Posterior cingulate gyrus (tissue), 11 donors: ENCODE data around the gene CBFA2T3.

Experiments
- DNase-seq, 10 donors: peaks; one replicate each; pipeline versions ENCODE4 v3.0.0 to v3.0.0-alpha.2; 2020 to 2021; ENCODE audit warnings: mixed read lengths in 3 of 10
- intact Hi-C: fragments of 100-400 bp; cut with DNase I; formaldehyde crosslinking; loops from one replicate; pipeline ENCODE4 v1.15.1; 2023

CBFA2T3 gene

DNA sequence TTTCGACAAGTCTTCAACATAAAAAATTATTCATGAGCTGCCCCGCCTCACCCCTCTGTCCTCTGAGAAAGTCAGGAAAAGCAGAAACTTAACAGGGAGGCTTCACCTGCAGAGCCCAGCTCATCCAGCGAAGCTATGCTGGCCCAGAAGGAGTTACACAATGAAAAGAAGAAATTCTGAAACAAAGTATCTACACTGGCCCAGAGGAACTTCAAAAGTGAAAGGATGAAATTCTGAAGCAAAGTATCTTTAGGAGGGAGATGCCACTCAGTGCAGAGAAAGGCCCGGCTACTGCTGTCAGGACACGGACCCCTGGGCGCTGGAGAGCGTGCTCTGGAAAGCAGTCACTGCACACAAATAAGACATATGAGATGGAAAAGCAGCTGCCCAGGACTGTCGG lies 121.8 kb downstream of the CBFA2T3 start:
- DNase-seq, result no peak
- intact Hi-C loops, result loop anchor here (5.0 kb wide), 2 partner anchors 87 to 118 kb away; no protein-coding TSS in a partner anchor

DNA sequence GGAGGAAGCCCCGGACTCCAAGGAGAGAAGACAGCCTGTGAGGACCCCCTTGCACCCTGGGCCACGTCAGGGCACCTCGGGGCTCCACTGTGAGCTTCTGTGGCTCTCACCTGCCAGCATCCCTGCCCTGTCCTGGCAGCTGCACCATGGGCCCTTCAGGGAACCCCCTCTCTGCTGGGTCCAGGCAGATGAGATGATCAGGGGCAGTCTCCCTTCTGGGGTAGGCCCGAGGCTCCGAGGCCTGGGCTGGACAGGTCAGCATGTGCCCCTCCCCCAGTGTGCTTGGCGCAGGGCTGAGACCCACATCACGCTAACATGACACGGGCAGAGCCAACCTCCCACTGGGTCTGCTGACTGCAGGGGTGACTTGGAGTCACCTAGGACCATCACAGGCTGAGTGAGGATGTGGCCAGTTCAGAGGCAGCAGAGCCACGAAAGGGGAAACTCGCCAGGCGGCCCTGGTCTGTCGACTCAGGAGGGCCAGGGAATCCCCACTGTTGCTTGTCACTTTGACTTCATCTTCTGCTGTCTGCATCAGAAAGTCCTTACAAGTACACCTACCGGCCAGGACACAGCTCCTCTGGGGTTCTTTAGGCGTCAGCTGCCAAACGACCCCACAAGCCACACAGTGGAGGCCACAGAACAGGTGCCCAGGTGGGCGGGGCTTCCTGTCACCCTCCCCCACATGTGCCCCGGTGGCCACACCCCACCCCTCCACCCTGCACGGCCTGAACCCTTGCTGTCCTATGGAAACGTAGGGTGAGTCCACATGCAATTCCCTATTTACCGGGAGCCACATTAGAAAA lies 122.5 kb downstream of the CBFA2T3 start:
- no peak for DNase-seq
- intact Hi-C loops, result loop anchor here (5.0 kb wide), 2 partner anchors 88 to 117 kb away; no protein-coding TSS in a partner anchor

DNA sequence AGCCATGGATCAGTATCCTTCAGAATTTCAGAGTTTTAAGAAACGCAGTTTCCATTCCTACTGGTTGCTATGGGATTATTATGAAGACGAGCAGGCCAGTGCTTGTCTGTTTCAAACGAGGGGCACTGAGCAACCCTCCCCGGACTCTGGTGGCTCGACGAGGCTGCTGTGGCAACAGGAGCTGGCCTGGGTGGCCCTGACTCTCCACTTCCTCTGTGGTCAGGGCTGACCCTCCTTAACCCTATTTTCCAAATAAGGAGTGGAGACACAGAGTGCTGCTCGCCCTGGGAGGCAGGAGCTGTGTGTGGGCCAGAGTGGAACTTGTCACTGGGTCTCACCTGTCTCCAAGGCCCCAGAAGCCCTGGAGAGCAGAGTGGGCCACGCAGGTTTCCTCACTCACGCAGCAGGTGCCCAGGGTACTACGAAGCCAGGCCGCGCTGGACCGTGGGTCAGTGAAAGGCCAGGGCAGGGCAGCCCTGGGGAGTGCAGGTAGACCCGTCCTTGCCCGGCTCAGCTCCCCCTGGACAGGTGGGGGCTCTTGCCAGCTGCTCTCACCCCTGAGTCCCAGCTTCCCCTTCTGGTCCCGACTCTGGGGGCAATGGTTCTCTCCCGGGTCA lies 123.6 kb downstream of the CBFA2T3 start:
- no peak for DNase-seq
- intact Hi-C loops, result no loop called here

DNA sequence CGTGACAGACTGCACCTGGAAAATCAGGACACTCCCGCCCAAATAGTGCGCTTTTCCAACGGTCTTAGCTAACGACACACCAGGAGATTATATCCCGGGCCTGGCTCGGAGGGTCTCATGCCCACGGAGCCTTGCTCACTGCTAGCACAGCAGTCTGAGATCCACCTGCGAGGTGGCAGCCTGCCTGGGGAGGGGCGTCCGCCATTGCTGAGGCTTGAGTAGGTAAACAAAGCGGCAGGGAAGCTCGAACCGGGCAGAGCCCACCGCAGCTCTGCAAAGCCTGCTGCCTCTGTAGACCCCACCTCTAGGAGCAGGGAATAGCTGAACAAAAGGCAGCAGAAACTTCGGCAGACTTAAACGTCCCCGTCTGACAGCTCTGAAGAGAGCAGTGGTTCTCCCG lies 125.4 kb downstream of the CBFA2T3 start:
- intact Hi-C loops, result no loop called here

DNA sequence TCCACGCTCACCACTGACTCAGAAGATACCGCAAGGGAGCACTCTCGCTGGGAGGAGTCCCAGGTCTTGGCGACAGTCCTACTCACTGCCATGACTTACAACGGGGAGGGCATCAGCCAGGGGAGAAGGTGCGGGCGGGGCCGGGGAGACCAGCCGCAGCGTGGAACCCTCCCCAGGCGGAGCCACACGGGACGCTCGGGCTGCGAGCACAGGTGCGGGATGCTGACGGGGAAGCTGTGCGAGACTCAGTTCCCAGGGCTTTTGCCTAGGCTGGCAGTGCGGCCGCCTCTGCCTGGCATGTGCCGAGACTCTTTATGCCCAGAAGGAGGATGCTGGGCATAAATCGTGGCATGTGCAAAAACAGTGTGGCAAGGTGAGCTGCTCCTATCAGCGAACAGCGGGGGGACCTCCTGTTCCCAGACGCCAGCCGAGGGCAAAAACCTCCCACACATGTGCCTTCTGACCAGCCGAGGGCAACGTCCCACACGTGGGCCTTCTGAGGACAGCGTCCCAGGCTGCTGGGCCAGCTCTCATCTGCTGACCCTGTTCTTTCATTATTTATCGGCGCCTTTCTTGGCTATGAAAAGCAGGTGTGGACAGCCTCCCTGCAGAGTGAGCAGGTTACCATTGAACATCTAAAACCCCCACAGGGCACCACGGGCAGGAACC lies 126.3 kb downstream of the CBFA2T3 start:
- DNase-seq, result no peak
- intact Hi-C loops, result no loop called here

More for the DNA sequence above, 125.4 kb downstream of the CBFA2T3 start:
- DNase-seq, result no peak

DNA sequence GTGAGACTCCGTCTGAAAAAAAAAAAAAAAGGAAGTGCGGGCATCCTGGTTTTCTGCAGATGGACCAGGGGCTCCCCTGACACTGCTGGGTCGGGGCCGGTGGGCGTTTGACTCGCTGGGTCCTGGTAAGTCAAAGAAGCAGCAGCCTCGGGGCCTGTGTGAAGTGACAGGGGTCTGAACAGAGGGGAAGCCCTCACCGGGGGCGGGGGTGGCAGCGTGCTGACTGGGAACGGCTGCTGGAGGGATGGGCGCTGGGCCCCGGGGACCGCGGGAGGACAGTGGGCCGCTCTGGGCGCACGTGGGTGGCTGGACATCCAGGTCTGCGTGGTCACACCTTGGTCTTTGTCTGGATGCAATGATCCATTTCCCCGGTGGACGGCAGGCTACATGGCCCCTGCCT lies 128.4 kb downstream of the CBFA2T3 start:
- no peak for DNase-seq
- intact Hi-C loops, result no loop called here

DNA sequence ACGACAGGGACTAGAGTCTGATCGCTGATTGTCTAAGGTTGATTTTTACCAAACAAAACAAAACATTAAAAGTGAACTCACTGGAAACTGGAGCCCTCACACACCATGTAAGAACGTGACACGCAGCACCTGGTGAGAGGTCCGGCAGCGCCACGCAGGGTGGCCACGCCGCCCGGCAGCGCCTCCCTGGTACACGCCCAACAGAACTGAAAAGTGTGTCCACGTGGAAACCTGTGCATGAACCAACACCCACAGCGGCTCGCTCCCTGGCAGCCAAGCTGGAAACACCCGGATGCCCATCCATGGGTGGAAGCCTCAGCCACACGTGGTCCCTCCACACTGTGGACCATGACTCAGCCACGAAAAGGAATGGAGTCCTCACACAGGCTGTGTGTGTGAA lies 129.4 kb downstream of the CBFA2T3 start:
- intact Hi-C loops, result no loop called here
- DNase-seq, result no peak

DNA sequence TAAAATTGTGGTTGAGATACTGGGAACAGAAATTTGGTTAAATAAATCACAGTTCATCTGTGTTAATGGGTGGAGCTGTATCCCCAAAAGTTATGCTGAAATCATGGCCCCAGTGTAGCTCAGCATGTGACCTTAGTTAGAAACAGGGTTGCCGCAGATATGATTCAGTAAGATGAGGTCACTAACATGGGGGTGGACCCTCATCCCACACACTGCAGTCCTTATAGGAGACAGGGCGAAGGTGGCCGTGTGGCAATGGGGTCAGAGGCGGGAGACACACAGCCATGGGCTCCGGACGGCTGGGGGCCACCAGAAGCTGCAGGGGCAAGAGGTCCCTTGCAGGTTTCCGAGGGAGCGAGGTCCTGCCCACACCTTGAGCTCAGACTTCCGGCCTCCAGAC lies 130.9 kb downstream of the CBFA2T3 start:
- intact Hi-C loops, result no loop called here
- no peak for DNase-seq

DNA sequence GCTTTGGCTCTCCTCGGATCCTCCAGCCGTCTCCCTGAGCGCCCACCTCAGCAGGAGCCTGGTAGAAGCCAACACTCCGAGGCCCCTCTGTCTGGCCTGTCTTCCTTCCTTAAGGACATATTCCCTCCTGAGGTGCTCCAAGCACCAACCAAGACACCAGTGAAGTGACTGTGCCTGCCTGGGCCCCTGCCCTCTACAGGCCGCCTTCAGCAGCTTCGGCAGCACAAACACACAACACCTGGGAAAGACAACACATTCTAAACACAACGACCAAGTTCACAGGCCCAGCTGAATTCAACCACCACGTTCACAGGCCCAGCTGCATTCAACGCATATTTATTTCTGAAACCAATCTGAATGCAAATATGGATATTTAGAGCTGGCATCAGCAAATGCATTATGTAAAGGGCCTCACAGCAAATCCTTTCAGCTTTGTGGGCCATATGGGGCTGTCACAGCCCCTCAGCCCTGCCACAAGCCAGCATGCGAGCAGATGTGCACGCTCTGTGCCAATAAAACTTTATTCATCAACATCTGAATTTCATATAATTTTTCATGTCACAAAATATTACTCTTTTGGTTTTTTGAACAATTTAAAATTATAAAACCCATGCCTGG lies 132.5 kb downstream of the CBFA2T3 start:
- intact Hi-C loops, result no loop called here
- DNase-seq, result no peak

DNA sequence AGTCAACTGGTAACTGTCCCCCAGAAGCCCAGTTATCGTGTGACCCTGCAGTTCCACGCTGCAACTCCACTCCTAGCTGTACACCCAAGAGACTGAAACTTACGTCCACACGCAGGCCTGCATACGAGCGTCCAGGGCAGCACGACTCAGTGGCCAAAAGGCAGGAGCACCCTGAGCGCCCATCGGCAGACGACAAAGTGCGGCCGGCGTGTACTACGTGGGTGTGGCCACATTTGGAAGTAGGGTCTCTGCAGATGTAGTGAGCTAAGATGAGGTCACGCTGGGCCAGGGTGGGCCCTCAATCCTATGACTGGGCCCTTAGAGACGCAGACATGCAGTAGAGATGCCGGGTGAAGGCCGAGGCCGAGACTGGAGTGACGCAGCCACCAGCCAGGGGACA lies 133.8 kb downstream of the CBFA2T3 start:
- no peak for DNase-seq
- intact Hi-C loops, result no loop called here

DNA sequence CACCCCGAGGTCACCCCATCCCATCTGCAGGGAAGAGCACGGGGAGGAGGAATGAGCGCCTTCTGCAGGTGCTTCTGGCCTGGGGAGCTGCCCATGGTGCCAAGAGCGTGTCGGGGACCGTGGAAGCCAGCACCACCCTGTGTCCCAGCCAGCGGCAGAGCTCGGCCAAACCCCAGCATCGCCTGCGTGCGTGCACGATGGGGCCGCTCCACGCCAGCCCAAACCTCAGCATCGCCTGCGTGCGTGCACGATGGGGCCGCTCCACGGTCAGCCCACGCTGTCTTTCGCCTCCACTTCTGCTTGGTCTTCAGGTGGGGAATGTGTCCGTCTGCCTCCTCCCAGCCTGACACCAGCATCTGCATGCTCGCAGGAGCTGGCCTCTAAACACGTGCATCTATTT lies 134.2 kb downstream of the CBFA2T3 start:
- intact Hi-C loops, result no loop called here
- DNase-seq, result no peak

DNA sequence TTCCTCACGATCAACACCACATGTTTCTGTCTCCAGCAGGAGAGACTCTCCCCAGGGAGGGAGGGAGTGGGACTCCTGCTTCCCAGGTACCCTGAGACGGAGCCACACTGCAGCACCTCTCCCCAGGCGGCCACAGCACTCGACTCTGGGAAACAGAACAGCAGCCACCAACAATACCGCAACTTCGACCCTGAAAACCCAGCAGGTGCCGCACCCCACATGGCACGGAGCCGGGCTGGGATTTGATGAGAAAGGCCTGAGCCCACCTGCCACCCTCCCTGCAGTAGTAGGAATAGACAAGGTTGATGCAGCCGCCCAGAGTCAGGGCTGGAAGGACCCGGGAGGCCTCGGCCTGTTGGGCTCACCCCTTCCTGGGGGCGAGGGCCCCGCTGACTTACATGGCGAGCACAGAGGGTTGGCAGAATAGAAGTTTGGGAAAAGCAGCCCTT lies 134.7 kb downstream of the CBFA2T3 start:
- no peak for DNase-seq
- intact Hi-C loops, result no loop called here

DNA sequence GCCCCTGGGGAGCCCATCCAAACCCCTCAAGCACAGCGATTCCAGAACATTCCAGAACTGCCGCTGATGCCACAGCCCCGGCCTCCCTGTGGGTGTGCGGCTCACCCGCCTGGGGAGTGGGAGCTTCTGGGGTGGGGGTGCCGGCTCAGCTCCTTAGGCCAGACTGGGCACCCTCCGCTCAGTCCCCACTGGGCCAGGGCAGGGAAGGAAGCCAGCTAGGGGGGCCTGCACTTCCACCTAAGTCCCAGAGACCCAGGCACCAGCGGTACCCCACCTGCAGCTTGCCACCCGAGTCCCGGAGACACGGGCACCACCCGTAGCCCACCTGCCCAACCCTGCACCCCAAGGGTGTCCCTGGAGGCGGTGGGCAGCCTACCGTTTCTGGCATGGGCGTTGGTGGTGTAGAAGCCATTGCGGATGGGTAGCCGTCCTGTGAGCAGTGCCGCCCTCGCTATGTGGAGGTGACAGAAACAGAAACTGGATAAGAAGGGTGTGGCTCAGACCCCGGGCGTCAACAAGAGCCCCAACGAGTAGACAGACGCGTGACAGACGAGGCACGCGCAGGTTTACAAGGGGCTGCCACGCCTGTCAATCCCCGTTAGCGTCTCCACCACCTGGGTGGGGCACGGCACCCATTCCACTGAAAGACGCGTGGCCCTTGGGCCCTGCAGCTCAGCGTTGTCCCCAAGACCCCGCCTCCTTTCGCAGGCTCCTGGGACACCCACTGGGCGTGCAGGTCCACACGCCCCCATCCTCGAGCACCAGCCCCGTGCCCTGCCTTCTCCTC lies 135.3 kb downstream of the CBFA2T3 start:
- intact Hi-C loops, result no loop called here
- DNase-seq, result no peak

DNA sequence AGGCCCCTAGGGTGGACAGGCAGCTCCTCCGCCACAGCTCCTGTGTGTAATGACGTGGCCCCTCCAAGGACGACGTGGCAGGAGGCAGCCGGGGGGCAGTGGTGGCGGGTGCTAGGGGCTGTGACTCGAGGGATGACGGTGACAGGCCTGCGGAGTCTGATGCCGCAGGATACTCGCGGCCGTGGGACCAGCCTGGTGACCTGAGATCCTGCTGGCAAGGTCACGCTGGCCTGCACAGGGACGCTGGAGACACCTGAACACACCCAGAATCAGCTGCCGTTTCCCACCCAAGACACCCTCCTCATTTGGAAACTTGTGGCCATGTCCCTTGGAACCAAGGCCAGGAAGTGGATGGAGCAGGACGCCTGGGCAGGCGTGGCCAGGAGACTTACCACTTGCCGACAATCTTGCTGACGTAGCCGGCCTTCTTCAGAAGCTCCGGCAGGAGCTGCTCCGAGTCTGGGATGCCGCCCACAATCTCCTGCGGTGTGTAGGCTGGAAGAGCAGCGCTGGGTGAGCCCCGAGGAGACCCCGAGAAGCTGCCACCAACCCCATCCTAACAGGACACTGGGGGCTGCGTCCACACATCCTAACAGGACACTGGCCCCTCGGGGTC lies 136.3 kb downstream of the CBFA2T3 start:
- intact Hi-C loops, result no loop called here
- DNase-seq, result peak in 4 of 10 donors; percentile 8 to 93 (median 56)

DNA sequence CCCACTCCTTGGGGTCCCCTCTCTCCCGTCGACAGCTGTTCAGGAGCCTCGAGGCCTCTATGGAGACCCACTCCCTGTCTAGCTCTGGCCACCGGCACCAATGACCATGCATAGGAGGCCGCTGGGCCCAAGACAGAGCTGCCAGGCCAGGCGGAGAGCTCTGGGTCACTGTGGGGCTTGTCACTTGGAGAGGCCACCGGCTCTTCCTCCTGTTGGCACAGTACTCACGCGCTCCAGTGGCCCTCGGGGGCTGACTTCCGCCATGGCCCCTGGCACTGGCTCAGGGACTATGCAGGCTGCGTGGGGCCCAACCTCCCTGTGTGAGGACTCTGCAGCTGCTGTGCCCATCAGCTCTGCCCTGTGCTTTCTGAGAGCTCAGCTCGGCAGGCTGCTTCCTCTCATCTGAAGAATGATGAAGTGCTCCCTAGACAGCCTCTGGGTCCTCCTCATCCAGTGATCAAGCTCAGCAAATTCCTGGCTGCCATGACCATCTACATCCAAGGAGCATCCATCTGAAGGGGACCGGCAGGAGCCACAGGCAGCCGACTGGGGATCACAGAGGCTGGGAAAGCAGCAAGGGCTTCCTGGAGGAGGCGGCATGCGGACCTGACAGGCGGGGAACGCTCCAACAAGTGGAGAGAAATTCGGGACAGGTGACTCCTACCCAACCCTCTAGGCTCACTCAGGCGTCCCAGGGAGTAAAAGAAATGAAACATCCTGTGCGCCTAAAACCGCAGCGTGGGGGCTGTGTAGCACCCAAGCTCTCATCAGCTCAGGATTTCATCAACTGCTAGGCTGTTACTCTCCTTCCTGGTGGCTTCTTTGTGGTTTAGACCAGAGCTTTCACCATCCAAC lies 137.0 kb downstream of the CBFA2T3 start:
- intact Hi-C loops, result no loop called here
- DNase-seq, result no peak

DNA sequence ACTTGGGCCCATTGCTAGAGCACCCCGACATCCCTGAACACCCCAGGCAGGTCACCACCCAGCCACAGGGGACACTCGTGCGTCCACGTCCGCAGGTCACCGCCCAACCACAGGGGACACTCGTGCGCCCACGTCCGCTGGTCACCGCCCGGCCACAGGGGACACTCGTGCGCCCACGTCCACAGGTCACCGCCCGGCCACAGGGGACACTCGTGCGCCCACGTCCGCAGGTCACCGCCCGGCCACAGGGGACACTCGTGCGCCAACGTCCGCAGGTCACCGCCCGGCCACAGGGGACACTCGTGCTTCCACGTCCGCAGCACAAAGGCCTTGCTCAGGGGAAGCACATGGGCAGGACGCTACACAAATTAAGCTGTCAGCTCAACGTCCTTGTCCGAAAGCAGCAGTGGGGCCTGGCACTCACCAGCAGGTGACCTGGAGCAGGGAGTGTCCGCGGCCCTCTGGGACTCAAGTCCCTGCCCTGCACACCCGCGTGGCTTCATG lies 137.9 kb downstream of the CBFA2T3 start:
- DNase-seq, result no peak
- intact Hi-C loops, result no loop called here

DNA sequence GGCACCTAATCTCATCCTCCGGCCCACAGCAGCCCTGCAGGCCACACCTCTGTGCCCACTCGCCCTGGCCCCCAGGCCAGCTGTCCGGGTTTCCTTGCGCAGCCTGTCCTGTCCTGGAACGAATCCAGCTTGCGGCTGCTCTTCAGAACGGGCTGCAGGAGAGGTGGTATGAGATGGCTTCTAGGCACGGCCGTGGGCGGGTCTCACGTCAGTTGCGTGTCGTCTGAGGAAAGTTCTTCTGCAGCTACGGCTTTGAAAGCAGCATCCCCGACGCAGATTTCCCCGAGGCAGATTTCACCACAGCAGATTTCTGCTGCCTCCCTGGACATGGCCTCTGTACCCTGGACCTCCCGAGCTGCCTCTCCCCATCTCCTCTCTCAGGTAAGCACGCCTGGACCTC lies 138.4 kb downstream of the CBFA2T3 start:
- intact Hi-C loops, result no loop called here
- DNase-seq, result no peak

DNA sequence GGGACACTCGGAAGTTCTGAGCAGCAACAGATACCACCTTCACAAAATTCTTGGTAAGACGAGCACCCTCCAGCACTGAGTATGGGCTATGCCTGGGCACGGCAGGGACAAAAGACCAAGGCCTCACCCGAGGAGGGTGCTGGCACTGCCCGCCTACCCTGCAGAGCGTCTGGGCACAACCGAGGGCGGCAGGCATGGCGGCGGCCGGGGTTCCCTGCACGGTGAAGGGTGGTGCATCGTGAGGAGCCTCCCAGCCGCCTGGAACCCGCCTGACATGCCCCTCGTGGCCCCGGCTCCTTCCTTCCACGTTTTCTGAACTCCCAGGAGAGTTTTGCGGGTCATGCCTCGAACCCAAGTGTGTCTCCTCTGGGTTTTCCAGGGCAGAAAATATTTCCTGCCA lies 139.2 kb downstream of the CBFA2T3 start:
- DNase-seq, result no peak
- intact Hi-C loops, result no loop called here

DNA sequence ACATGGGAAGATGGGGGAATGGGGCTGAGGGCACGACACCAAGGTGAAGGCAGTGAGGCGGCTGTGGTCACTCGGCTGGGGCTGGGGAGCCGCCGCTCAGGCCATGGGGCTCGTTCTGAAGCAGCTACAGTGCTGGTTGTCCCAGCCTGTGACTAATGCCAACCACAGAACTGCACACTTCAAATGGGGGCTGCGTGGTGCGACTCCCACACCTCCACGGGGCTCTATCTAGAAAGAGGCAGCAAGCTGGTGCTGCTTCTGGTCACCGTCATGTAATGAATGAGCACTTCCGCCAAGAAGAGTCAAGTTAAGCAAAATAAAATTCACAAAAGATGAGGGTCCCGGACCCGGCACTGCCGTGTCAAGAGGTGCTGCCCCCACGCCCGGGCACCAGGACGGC lies 140.2 kb downstream of the CBFA2T3 start:
- intact Hi-C loops, result no loop called here
- no peak for DNase-seq
